ENCODE data around the gene HHAT.
"Not testable (repeated sequence)": the region's sequence is repeated elsewhere in the genome, so short reads cannot be mapped to it uniquely, and the experiment has no call there.

HHAT gene

GRCh38 chr1:210400043-210400840 is 71.5 kb downstream of the HHAT start:
- DNase-seq: peak; percentile 23

DNA sequence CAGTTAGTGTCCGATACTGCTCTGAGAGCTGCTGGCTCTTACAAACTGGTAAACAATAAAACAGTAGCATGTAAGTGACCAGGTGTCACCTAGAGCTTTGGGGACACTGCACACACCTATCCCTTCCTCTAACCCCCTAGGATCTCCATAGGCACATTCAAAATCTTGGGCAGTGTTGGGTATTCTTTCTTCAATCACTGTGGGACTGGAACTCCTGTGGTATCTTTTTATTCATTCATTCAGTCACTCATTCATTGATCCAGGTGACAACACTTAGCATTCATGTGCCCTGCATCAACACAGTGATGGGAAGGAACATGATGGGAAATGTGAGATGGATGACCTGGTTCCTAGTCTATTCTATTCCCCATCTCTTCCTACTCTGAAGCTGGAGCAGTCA is 73.9 kb downstream of the HHAT start:
- DNase-seq: no peak

GRCh38 chr1:210405316-210405715 is 76.6 kb downstream of the HHAT start:
- DNase-seq: no peak

- not testable (repeated sequence) for DNase-seq
These were observed 77.6 kb downstream of the HHAT start for GRCh38 chr1:210406341-210406740.

DNA sequence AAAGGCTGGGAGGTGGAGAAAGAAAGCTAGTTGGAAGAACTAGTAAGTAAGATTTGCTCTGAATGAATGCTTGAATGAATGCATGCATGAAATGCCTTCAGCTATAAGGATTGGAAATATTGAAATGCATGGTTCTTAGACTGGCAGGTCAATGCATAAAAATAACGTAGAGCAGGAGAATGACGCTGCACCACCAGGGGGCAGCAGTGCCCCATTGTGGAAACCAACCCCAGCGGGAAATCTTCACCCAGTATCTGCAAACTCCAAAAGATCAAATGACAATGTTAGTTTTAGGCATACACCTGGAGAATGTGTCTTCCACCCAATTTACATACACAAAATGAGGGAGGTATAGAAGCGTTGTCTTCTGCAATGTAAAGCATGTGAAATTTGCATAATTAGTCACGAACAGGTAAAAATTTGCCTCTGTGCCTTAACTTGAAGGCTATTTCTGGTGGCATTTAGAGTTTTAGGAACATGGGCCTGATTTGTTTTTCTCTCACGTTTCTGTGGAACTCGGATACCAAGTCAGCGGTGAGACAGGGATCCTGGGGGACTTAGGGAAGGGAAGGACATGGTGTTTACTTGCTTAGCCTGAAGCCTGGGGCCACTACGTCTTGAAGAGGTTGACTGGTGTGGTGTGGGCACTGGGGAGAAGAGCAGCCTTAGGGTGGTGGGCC is 78.6 kb downstream of the HHAT start:
- peak; percentile 56 for DNase-seq

GRCh38 chr1:210407887-210408252 is 79.2 kb downstream of the HHAT start:
- DNase-seq: no peak

DNA sequence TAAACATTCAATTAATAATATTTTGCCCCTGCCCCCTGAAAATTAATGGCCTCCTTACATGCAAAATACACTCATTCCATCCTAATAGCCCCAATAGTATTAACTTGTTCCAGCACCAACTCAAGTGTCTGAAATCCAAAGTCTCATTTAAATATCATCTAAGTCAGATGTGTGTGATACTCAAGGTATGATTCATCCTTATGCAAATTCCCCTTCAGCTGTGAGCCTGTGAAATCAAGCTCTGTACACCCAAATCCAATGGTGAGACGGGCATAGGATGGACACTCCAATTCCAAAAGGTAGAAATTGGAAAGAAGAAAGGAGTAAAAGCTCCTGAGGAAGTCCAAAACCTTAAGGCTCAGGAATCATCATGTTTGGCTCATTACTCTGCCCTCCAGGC is 83.5 kb downstream of the HHAT start:
- no peak for DNase-seq

GRCh38 chr1:210413951-210414350 is 85.2 kb downstream of the HHAT start:
- no peak for DNase-seq

GRCh38 chr1:210415846-210416448 is 87.2 kb downstream of the HHAT start:
- DNase-seq: no peak

- DNase-seq: no peak
These were observed 88.0 kb downstream of the HHAT start for GRCh38 chr1:210416681-210417080.

DNA sequence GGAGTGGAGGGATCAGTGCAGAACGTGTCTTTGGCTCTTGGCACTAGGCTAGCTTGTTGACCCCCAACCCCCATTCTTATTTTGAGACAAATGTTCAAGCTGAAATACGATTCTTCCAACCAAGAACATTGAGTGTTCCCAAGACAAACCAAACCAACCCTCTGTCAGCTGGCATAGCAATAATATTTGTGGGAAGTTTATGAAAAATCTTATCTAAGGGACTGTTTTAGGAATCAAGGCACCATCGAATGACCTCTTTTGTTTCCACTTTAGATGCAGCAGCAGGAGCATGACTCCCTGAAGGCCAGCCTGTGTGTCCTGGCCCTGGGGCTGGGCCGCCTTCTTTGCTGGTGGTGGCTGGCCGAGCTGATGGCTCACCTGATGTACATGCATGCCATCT is 89.2 kb downstream of the HHAT start:
- no peak for DNase-seq

DNA sequence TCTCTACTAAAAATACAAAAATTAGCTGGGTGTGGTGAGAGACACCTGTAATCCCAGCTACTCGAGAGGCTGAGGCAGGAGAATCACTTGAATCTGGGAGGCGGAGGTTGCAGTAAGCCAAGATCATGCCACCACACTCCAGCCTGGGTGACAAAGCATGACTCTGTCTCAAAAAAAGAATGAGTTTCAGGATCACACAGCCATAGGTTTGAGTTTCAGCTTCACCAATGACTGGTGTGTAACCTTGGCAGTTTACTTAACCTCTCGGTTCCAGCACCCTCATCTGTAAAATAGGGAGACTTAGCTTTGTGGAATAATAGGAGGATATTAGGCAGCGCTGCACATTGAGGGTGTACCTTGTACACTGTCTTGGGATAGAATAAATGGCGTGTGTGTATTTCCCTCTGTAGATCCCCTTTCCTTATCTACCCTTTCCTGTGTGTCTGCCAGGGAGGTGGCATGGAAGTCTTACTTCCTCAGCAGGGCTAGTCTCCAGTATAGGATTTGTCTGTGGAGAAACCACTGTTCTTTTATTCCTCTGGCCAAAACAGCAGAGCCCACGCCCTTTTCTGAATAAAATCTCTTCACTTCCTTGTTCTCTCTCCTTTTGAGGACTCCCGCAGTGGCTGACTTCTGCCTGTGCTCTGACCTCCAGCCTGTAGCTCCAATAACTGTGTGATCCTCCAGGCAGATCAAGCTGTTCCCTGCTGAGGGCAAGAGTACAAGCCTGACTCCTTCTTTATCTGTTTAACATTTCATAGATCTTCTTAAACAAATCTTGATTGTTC is 90.4 kb downstream of the HHAT start:
- DNase-seq: no peak

DNA sequence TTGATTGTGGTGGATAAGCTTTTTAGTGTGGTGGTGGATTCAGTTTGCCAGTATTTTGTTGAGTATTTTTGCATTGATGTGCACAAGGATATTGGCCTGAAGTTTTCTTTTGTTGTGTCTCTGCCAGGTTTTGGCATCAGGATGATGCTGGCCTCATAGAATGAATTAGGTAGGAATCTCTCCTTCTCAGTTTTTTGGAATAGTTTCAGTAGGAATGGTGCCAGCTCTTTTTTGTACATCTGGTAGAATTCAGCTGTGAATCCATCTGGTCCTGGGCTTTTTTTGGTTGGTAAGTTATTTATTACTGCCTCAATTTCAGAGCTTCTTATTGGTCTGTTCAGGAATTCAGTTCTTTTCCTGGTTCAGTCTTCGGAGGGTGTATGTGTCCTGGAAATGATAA is 98.0 kb downstream of the HHAT start:
- DNase-seq: not testable (repeated sequence)

DNA sequence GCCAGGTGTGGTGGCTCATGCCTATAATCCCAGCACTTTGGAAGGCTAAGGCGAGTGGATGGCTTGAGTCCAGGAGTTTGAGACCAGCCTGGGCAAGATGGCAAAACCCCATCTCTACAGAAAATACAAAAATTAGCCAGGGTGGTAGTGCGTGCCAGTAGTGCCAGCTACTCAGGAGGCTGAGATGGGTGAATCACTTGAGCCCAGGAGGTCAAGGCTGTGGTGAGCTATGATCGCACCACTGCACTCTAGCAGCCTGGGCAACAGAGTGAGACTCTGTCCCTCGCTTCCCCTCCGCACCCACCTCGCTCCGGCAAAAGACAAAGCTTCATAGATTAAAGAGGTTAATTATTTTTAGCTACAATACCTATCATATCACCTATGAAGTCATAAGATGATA is 100.0 kb downstream of the HHAT start:
- no peak for DNase-seq

DNA sequence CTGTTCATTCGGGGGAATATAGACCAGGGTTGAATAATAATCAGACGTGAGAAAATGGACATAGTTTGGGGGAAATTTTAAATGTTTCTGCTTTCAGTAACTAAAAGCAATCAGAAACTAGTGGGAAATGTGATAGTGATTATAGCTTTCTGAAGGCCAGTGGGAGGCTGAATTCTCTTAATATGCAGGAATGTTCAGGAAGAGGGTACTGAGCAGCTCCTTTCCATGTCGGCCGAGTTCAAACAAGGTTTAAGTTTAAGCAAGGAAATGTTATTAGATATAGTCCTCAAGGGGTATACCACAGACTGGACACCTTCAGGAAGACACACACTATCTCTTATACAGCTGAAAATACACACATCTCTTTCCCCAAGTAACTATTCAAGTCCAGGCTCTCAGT is 105.5 kb downstream of the HHAT start:
- DNase-seq: no peak

GRCh38 chr1:210437111-210437510 is 108.4 kb downstream of the HHAT start:
- no peak for DNase-seq

DNA sequence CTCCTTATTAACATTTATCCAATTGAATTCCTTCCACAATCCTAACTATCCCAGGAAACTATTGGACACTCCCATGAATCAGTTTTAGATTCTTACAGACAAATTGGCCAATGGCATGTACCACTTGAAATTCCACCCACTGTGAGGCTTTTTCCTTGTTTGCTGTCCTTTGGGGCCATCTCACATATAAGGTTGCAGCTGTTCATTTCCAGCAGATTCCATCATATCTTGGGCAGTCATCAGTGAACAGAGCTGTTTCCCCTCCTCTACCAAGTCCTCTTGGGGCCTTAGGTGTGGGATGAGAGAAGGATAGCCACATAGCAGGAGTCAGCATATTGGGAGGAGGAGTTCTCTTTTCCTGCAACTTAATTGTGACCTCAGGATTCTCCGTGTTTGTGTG is 109.1 kb downstream of the HHAT start:
- no peak for DNase-seq

- no peak for DNase-seq
These were observed 110.5 kb downstream of the HHAT start for GRCh38 chr1:210438928-210439841.

DNA sequence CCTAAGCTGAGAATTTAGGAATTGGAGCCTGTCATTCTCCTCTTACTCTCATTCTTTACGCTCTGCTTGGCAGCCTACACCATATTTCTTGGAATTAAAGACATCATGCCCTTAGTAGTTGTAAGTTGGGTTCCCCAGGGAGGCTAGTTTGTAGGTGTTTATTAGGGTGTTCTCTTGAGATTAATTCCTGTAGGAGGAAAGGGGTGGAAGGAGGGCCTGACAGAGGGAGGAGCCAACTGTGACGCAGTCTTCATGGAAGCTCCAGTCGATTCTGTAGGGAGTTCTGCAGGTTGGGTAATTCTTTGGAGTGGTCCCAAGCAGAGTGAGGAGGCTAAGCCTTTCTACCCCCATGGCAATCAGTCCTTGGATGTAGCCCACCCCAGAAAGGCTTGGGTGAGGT is 111.4 kb downstream of the HHAT start:
- no peak for DNase-seq

DNA sequence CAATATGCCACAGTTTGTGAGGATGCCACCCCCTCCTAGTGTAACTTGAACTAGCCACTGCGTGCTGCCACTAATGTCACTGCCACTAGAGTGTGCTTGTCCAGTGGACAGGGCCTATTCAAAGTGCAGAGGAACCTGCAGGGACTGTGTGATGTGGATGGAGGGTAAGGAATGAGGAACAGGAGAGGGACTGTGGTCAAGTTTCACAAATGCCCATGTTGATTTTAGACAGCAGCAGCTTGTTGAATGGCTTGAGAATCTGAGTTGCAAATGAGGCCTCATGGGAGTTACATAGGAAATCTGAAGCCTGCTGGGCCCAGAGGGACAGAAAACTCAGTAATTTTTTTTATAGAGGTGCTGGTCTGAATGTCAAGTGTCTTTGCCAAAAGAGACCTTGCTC is 112.3 kb downstream of the HHAT start:
- DNase-seq: no peak

- no peak for DNase-seq
These were observed 116.8 kb downstream of the HHAT start for GRCh38 chr1:210445485-210445884.

DNA sequence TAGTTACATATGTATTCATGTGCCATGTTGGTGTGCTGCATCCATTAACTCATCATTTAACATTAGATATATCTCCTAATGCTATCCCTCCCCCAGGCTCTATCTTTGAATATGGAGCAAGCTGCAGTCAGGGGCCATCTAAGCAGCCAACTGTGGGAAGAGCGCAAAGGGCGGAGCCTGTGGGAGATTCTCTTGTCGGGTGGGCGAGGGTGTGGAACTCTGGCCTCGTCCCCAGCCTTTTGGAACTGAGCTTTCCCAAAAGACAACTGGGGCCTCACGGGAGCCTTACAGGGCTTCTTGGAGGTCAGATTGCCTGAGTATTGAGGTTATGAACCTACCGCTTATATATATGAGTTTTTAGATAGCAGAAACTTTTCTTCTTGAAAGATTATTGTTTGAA is 117.2 kb downstream of the HHAT start:
- DNase-seq: no peak
